Activated CD8-positive, alpha-beta memory T cell treated with anti-CD3 and anti-CD28 coated beads, Interleukin-2, amount 50 U/mL, for 4 hours (primary cell): Measurements from ENCODE around the gene TP53BP1.
"Not testable (repeated sequence)": the region's sequence is repeated elsewhere in the genome, so short reads cannot be mapped to it uniquely, and the experiment has no call there.

ENCODE experiments used
- DNase-seq: peaks from one replicate; pipeline ENCODE4 v3.0.0-alpha.2; 2020

The TP53BP1 gene

GRCh38 chr15:43492673-43493601, at the start of gene TP53BP1:
TP53BP1 (minus strand) TSS chr15:43493156; CDS start chr15:43493043, 113 bp downstream.
- peak; percentile 93 for DNase-seq

- no peak for DNase-seq
Measured at GRCh38 chr15:43541785-43542184, 48.8 kb upstream of the TP53BP1 start.

- no peak for DNase-seq
Measured at GRCh38 chr15:43538091-43538490, 45.1 kb upstream of the TP53BP1 start.

- no peak for DNase-seq
Measured at GRCh38 chr15:43534897-43535296, 41.9 kb upstream of the TP53BP1 start.

GRCh38 chr15:43532826-43533225, 39.9 kb upstream of the TP53BP1 start:
- not testable (repeated sequence) for DNase-seq

GRCh38 chr15:43531018-43531670, 38.2 kb upstream of the TP53BP1 start:
- no peak for DNase-seq

- no peak for DNase-seq
Measured at GRCh38 chr15:43529587-43530345, 36.8 kb upstream of the TP53BP1 start.

- no peak for DNase-seq
Measured at GRCh38 chr15:43529141-43529540, 36.2 kb upstream of the TP53BP1 start.

- no peak for DNase-seq
Measured at GRCh38 chr15:43528542-43529007, 35.6 kb upstream of the TP53BP1 start.

GRCh38 chr15:43527802-43528541, 35.0 kb upstream of the TP53BP1 start:
- DNase-seq = no peak

- no peak for DNase-seq
Measured at GRCh38 chr15:43527016-43527801, 34.3 kb upstream of the TP53BP1 start.

- no peak for DNase-seq
Measured at GRCh38 chr15:43526261-43526930, 33.4 kb upstream of the TP53BP1 start.

- no peak for DNase-seq
Measured at GRCh38 chr15:43525131-43525530, 32.2 kb upstream of the TP53BP1 start.

GRCh38 chr15:43524254-43524845, 31.4 kb upstream of the TP53BP1 start:
- no peak for DNase-seq

GRCh38 chr15:43523646-43524045, 30.7 kb upstream of the TP53BP1 start:
- DNase-seq = no peak

- no peak for DNase-seq
Measured at GRCh38 chr15:43522247-43522646, 29.3 kb upstream of the TP53BP1 start.

- DNase-seq = no peak
Measured at GRCh38 chr15:43521419-43521818, 28.5 kb upstream of the TP53BP1 start.

- DNase-seq = no peak
Measured at GRCh38 chr15:43520138-43520537, 27.2 kb upstream of the TP53BP1 start.

- DNase-seq = no peak
Measured at GRCh38 chr15:43519196-43519595, 26.2 kb upstream of the TP53BP1 start.

- no peak for DNase-seq
Measured at GRCh38 chr15:43518197-43518761, 25.3 kb upstream of the TP53BP1 start.
